ENCODE data around the gene PITPNM3. TPM values are rescaled to one million over a fixed set of nuclear protein-coding genes. Genes with fewer than 3 reads are reported as not detected.

Gene PITPNM3
- total and polyA plus RNA-seq, 2 experiments from 2014 or later: 1.0 to 1.5 TPM

- H3K27ac Mint-ChIP-seq: peak overlapping the region; percentile 6; the same call in 1 of the 2 replicates
These were observed 13.3 kb upstream of the PITPNM3 start for GRCh38 chr17:6569370-6570285.

More at GRCh38 chr17:6569370-6570285, 13.3 kb upstream of the PITPNM3 start:
- H3K4me3 Mint-ChIP-seq: no peak overlapping the region
- Histone ChIP-seq H3K36me3 (ENCODE audit: insufficient read depth) (no peaks in the 10 kb centered on the region), H3K9me2 (ENCODE audit: insufficient read depth) (no peaks in the 10 kb centered on the region), H3K4me3 (no peak overlapping the region), H3K27ac (ENCODE audit: low read depth) (no peak overlapping the region), H3F3A (replicated peaks; ENCODE audit: low read depth) (no peaks in the 10 kb centered on the region), H3K4me1 (ENCODE audit: insufficient read depth) (peaks cover 13% of the 10 kb centered on the region), H3K4me2 (no peak overlapping the region), H2AFZ (no peak overlapping the region), H3K79me2 (replicated peaks; ENCODE audit: insufficient read depth) (no peaks in the 10 kb centered on the region), H3K27me3 (ENCODE audit: insufficient read depth) (no peaks in the 10 kb centered on the region), H4K20me1 (replicated peaks; ENCODE audit: insufficient read depth) (no peaks in the 10 kb centered on the region)
- H3K27me3 Mint-ChIP-seq (ENCODE audit: insufficient read depth, low read depth, poor library complexity): peaks cover 10% of the 10 kb centered on the region
- H3K9me3 Mint-ChIP-seq: no peaks in the 10 kb centered on the region; the same call in 2 of the 3 replicates
- no peaks in the 10 kb centered on the region; the same call in 2 of the 3 replicates for H3K36me3 Mint-ChIP-seq (ENCODE audit: low read depth)
- no peak for TF ChIP-seq EZH2 (IDR thresholded peaks at IDR 0.05; ENCODE audit: low read depth, unreplicated experiment)
- TF ChIP-seq ZNF331 (CRISPR knock-in tag; IDR thresholded peaks at IDR 0.05; ENCODE audit: low read depth): no peak
- TF ChIP-seq, protein P1, sequence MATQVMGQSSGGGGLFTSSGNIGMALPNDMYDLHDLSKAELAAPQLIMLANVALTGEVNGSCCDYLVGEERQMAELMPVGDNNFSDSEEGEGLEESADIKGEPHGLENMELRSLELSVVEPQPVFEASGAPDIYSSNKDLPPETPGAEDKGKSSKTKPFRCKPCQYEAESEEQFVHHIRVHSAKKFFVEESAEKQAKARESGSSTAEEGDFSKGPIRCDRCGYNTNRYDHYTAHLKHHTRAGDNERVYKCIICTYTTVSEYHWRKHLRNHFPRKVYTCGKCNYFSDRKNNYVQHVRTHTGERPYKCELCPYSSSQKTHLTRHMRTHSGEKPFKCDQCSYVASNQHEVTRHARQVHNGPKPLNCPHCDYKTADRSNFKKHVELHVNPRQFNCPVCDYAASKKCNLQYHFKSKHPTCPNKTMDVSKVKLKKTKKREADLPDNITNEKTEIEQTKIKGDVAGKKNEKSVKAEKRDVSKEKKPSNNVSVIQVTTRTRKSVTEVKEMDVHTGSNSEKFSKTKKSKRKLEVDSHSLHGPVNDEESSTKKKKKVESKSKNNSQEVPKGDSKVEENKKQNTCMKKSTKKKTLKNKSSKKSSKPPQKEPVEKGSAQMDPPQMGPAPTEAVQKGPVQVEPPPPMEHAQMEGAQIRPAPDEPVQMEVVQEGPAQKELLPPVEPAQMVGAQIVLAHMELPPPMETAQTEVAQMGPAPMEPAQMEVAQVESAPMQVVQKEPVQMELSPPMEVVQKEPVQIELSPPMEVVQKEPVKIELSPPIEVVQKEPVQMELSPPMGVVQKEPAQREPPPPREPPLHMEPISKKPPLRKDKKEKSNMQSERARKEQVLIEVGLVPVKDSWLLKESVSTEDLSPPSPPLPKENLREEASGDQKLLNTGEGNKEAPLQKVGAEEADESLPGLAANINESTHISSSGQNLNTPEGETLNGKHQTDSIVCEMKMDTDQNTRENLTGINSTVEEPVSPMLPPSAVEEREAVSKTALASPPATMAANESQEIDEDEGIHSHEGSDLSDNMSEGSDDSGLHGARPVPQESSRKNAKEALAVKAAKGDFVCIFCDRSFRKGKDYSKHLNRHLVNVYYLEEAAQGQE (IDR thresholded peaks at IDR 0.05; ENCODE audit: unreplicated experiment): no peak
- TF ChIP-seq STAT1 (IDR thresholded peaks at IDR 0.05; ENCODE audit: unreplicated experiment): no peak
- no peak for TF ChIP-seq NANOG (IDR thresholded peaks at IDR 0.05; ENCODE audit: borderline replicate concordance)
- TF ChIP-seq ETS1 (IDR thresholded peaks at IDR 0.05): no peak
- no peak for TF ChIP-seq EZH2phosphoT487 (IDR thresholded peaks at IDR 0.05; ENCODE audit: unreplicated experiment)
- TF ChIP-seq POLR2AphosphoS5 (IDR thresholded peaks at IDR 0.05; ENCODE audit: low read depth): no peak
- TF ChIP-seq JUNB (IDR thresholded peaks at IDR 0.05; ENCODE audit: unreplicated experiment): no peak
- no peak for TF ChIP-seq ZNF114 (CRISPR knock-in tag; IDR thresholded peaks at IDR 0.05)
- TF ChIP-seq, protein P2, sequence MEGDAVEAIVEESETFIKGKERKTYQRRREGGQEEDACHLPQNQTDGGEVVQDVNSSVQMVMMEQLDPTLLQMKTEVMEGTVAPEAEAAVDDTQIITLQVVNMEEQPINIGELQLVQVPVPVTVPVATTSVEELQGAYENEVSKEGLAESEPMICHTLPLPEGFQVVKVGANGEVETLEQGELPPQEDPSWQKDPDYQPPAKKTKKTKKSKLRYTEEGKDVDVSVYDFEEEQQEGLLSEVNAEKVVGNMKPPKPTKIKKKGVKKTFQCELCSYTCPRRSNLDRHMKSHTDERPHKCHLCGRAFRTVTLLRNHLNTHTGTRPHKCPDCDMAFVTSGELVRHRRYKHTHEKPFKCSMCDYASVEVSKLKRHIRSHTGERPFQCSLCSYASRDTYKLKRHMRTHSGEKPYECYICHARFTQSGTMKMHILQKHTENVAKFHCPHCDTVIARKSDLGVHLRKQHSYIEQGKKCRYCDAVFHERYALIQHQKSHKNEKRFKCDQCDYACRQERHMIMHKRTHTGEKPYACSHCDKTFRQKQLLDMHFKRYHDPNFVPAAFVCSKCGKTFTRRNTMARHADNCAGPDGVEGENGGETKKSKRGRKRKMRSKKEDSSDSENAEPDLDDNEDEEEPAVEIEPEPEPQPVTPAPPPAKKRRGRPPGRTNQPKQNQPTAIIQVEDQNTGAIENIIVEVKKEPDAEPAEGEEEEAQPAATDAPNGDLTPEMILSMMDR (conservative IDR thresholded peaks at IDR 0.05; ENCODE audit: low read depth in 2 of 2): no peak
- no peak for TF ChIP-seq ZNF462 (CRISPR knock-in tag; IDR thresholded peaks at IDR 0.05)
- TF ChIP-seq CREB1 (CRISPR knock-in tag; IDR thresholded peaks at IDR 0.05; ENCODE audit: low read depth): no peak
- H3K4me1 Mint-ChIP-seq: peaks cover 17% of the 10 kb centered on the region
- DNase-seq (ENCODE audit: low spot score) (no peak), ATAC-seq (no peak)
